KMS-11 (cell line): ENCODE measurements around the gene CALML3.

Experiments used
- H2AFZ ChIP-seq: fragments of 200-600 bp; sonication (generic); 2 replicates; pipeline ENCODE4 v1.6.1; 2016; ENCODE audit warnings: antibody characterized with exemption, mixed run types, low read depth
- H3K27ac ChIP-seq: fragments of 200-600 bp; sonication (generic); 2 replicates; pipeline ENCODE4 v1.6.1; 2016; ENCODE audit warnings: mild to moderate bottlenecking, mixed run types
- H3K27me3 ChIP-seq: fragments of 200-600 bp; sonication (generic); 2 replicates; pipeline ENCODE4 v1.6.1; 2017; ENCODE audit warnings: mild to moderate bottlenecking, low read depth, mixed run types, moderate library complexity; ENCODE audit not compliant: insufficient read depth
- H3K36me3 ChIP-seq: fragments of 200-600 bp; sonication (generic); 2 replicates; pipeline ENCODE4 v1.6.1; 2017; ENCODE audit warnings: mild to moderate bottlenecking, mixed run types; ENCODE audit not compliant: insufficient read depth
- H3K4me1 ChIP-seq: fragments of 200-600 bp; sonication (generic); 2 replicates; pipeline ENCODE4 v1.6.1; 2016; ENCODE audit warnings: mild to moderate bottlenecking, low read depth, mixed run types; ENCODE audit not compliant: poor library complexity, severe bottlenecking
- H3K4me2 ChIP-seq: fragments of 200-600 bp; sonication (generic); 2 replicates; pipeline ENCODE4 v1.7.0; 2016; ENCODE audit warnings: mild to moderate bottlenecking, mixed run types
- H3K4me3 ChIP-seq: fragments of 200-600 bp; sonication (generic); IDR thresholded peaks from 2 replicates; pipeline ENCODE4 v1.6.1; 2017; ENCODE audit warnings: low read depth, low read length, mixed read lengths; ENCODE audit not compliant: insufficient read depth
- H3K79me2 ChIP-seq: fragments of 200-600 bp; sonication (generic); 2 replicates; pipeline ENCODE4 v1.6.1; 2016; ENCODE audit warnings: low read depth, mixed run types; ENCODE audit not compliant: insufficient read depth
- H3K9ac ChIP-seq: fragments of 200-600 bp; sonication (generic); 2 replicates; pipeline ENCODE4 v1.6.1; 2016; ENCODE audit warnings: mild to moderate bottlenecking, mixed run types
- H4K20me1 ChIP-seq: fragments of 200-600 bp; sonication (generic); 2 replicates; pipeline ENCODE4 v1.6.1; 2016; ENCODE audit warnings: mild to moderate bottlenecking, mixed run types; ENCODE audit not compliant: insufficient read depth
- TF ChIP-seq, protein P1 (sequence below): fragments of 200-600 bp; sonication (generic); conservative IDR thresholded peaks from 2 replicates; pipeline ENCODE4 v1.6.1; 2017; ENCODE audit warnings: low read depth, mild to moderate bottlenecking, antibody characterized with exemption, low read length, moderate library complexity, mixed read lengths

CALML3 gene

DNA sequence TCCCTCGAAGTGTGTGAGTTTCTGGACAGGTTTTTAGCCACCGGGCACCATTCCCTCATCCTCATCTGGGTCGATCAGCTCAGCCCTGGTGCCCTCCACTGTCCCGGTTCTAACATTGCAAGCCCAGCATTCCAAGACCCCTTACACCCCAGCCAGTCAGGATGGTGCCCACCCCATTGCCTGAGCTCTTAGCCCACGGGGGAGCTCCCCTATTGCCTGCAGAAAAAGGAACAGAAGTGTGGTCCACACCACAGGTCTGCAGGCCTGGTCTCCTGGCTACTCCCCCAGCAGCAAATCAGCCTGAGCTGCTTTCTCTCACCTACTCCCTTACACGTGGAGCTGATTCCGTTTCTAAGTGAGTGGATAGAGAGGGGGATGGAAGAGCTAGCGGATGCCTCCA is 30.1 kb upstream of the CALML3 start:
- Histone ChIP-seq H3K4me2 (no peak overlapping the region), H3K36me3 (no peaks in the 10 kb centered on the region), H3K4me3 (no peak overlapping the region), H3K79me2 (no peaks in the 10 kb centered on the region), H3K27ac (no peak overlapping the region), H3K27me3 (no peaks in the 10 kb centered on the region), H3K4me1 (no peaks in the 10 kb centered on the region), H2AFZ (no peak overlapping the region), H3K9ac (no peak overlapping the region), H4K20me1 (no peaks in the 10 kb centered on the region)
- TF ChIP-seq, protein P1, sequence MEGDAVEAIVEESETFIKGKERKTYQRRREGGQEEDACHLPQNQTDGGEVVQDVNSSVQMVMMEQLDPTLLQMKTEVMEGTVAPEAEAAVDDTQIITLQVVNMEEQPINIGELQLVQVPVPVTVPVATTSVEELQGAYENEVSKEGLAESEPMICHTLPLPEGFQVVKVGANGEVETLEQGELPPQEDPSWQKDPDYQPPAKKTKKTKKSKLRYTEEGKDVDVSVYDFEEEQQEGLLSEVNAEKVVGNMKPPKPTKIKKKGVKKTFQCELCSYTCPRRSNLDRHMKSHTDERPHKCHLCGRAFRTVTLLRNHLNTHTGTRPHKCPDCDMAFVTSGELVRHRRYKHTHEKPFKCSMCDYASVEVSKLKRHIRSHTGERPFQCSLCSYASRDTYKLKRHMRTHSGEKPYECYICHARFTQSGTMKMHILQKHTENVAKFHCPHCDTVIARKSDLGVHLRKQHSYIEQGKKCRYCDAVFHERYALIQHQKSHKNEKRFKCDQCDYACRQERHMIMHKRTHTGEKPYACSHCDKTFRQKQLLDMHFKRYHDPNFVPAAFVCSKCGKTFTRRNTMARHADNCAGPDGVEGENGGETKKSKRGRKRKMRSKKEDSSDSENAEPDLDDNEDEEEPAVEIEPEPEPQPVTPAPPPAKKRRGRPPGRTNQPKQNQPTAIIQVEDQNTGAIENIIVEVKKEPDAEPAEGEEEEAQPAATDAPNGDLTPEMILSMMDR, result no peak

DNA sequence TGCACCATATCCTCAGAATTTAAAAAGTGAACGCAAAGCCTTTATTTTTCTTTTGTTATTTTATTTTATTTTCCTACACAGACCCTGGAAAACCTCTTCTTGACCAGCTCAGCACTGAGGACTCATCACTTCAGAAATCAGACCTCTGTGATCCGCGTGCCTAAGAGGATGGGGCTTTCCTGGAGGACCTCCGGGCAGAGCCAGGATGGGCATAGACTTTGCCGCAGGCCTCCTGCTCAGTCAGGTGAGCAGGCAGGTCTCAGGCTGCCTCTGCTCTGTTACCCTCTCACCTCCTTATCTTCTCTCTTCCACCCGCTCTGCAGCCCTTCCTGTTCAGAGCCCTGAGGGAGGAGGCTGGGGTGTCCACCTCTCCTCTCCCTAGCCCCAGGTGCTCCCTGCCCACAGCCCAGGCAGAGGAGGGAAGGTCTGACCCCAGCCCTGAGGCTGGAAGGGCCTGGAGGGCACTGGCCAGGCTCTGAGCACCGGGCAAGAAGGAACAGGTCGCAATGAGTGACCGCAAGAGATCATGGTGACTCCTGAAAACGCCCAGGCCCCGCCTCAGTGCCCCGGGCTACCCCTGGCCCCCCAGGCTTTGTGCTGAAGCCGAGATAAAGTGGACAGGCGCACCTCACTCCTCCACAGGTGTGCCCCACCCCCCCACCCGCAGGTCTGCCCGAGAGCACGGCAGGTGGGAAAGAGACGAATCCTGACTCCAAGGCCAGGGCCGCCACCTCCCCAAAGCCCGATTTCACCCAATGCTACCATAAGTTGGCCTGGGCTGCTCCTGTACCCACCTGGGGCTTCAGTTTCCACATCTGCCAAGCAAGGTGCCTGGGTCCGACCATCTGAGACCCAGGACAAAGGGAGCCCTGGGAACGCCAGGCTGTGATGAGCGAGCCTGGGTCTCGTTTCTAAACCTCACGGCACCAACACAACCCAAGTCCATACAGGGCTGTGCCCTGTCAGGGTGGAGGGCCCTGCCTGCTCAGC is 28.2 kb upstream of the CALML3 start:
- TF ChIP-seq, protein P1, result no peak
- Histone ChIP-seq H3K4me3 (no peak overlapping the region), H3K27ac (no peak overlapping the region), H3K36me3 (no peaks in the 10 kb centered on the region), H3K4me1 (no peaks in the 10 kb centered on the region), H3K27me3 (no peaks in the 10 kb centered on the region), H3K4me2 (no peak overlapping the region), H2AFZ (no peak overlapping the region), H3K9ac (no peak overlapping the region), H3K79me2 (no peaks in the 10 kb centered on the region), H4K20me1 (no peaks in the 10 kb centered on the region)

DNA sequence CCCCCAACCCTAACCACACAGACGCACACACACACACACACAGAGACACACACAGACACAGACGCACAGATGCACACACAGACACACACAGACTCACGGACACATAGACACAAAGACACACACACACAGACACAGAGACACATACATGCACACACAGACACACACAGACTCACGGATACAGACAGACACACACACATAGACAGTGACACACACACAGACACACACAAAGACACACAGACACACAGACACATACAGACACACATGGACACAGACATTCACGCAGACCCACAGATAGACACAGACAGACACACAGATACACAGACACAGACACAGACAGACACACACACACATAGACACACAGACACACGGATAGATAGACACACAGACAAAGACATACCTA is 27.5 kb upstream of the CALML3 start:
- no peaks in the 10 kb centered on the region for H3K27me3 ChIP-seq
- H3K4me1 ChIP-seq, result no peaks in the 10 kb centered on the region
- no peak overlapping the region for H2AFZ ChIP-seq
- H3K36me3 ChIP-seq, result no peaks in the 10 kb centered on the region
- no peaks in the 10 kb centered on the region for H3K79me2 ChIP-seq
- no peak overlapping the region for H3K9ac ChIP-seq
- no peaks in the 10 kb centered on the region for H4K20me1 ChIP-seq
- H3K27ac ChIP-seq, result no peak overlapping the region
- TF ChIP-seq, protein P1, result no peak
- H3K4me2 ChIP-seq, result no peak overlapping the region
- H3K4me3 ChIP-seq, result no peak overlapping the region

DNA sequence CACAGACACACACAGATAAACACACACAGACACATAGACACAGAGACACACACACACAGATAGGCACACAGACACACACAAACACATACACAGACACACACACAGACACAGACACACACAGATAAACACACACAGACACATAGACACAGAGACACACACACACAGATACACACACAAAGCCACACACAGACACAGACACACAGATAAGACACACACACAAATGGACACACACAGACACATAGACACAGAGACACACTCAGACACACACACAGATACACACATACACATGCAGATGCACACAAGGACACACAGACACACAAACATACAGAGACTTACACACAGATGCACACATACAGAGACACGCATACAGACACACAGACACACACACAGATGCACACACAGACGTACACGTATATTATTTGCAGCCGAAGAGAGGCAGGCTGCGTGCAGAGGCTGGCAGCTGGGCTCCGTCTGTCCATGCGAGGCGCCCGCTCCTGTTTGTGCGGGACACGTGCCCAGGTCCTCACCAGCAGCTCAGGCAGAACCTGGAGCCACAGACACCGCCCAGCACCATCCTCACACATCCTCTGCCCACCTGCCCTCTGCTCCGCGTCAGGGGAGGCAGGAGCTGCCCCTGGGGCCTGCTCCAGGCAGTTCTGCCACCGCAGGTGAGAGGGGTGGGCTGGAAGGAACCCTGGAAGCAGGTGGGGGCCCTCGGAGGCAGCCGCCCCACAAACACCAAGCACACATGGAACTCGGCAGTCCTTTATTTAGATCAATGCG is 26.6 kb upstream of the CALML3 start:
- H3K9ac ChIP-seq, result no peak overlapping the region
- H3K27me3 ChIP-seq, result no peaks in the 10 kb centered on the region
- H3K4me1 ChIP-seq, result no peaks in the 10 kb centered on the region
- no peaks in the 10 kb centered on the region for H3K79me2 ChIP-seq
- no peak overlapping the region for H3K27ac ChIP-seq
- TF ChIP-seq, protein P1, result no peak
- no peak overlapping the region for H3K4me2 ChIP-seq
- no peak overlapping the region for H3K4me3 ChIP-seq
- no peaks in the 10 kb centered on the region for H4K20me1 ChIP-seq
- H2AFZ ChIP-seq, result no peak overlapping the region
- no peaks in the 10 kb centered on the region for H3K36me3 ChIP-seq
